PC-3 (cell line): ENCODE data around the gene RB1.

Experiments
- CTCF ChIP-seq: fragments of 300-600 bp; sonication (generic); conservative IDR thresholded peaks from 2 replicates; pipeline ENCODE4 v1.5.1; 2017; ENCODE audit warnings: antibody characterized with exemption, low read depth, mild to moderate bottlenecking, low read length
- EZH2 ChIP-seq: fragments of 300-600 bp; sonication (generic); IDR thresholded peaks from one replicate; pipeline ENCODE4 v1.6.1; 2017; ENCODE audit warnings: antibody characterized with exemption, mild to moderate bottlenecking, low read length; ENCODE audit not compliant: unreplicated experiment

GRCh38 chr13:48414501-48414900 lies 111.0 kb downstream of the RB1 start:
- TF ChIP-seq CTCF (no peak), EZH2 (no peak)
